Right lobe of liver (tissue), 4 donors: ENCODE measurements around the gene TRABD2B.

Experiments
- POLR2A ChIP-seq: fragments of 450-650 bp; IDR thresholded peaks from one replicate; pipeline ENCODE4 v1.6.1; 2017; ENCODE audit warnings: antibody characterized with exemption, mild to moderate bottlenecking
- TF ChIP-seq, protein P1 (sequence below), 4 donors: fragments of 200-600 bp in 3 of 4; fragments of 450-650 bp in 1 of 4; IDR thresholded peaks; one replicate each; pipeline versions ENCODE4 v1.5.1 to v1.8.0; 2016 to 2022; ENCODE audit warnings: antibody characterized with exemption in 4 of 4, mild to moderate bottlenecking in 2 of 4
- donor health status: DM: no; HTN: no; CAD: no.
- donor health status: DM: no; HTN: no; CAD: no.
- donor health status: DM: no; HTN: yes; CAD: no.

DNA sequence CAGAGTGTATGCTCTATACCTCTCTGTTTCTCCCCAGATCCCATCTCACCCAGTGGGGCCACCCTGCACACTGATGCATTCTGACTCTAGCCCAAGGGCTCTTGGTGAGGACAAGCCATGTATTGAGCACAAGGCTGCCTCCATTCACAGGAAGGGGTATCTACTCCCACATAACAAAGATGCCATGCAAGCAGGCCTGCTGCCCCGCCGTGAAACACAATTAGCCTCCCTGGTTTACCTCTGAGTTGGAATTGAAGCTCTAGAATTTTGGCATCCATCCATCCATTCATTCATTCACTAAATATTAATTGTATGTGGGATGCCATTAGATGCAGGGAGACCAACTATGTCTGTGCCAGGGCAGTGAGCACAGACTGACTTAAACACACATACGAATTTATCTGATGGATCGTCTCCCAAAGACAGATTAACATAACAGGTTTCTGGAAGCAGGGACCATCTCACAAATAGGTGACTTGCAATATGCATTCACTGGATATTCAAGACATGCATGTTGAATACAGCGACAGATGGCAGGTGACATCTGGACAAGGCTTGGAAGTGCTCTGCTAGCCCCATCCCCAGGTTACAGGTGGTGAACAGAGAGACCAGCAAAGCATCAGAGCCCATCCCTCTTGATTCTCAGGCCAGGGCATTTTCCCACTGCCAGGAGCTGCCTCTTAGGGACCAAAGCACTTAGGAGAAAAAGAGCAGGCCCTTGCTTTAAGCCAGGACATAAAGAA lies 34.3 kb downstream of the TRABD2B start:
- TF ChIP-seq, protein P1, sequence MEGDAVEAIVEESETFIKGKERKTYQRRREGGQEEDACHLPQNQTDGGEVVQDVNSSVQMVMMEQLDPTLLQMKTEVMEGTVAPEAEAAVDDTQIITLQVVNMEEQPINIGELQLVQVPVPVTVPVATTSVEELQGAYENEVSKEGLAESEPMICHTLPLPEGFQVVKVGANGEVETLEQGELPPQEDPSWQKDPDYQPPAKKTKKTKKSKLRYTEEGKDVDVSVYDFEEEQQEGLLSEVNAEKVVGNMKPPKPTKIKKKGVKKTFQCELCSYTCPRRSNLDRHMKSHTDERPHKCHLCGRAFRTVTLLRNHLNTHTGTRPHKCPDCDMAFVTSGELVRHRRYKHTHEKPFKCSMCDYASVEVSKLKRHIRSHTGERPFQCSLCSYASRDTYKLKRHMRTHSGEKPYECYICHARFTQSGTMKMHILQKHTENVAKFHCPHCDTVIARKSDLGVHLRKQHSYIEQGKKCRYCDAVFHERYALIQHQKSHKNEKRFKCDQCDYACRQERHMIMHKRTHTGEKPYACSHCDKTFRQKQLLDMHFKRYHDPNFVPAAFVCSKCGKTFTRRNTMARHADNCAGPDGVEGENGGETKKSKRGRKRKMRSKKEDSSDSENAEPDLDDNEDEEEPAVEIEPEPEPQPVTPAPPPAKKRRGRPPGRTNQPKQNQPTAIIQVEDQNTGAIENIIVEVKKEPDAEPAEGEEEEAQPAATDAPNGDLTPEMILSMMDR (IDR thresholded peaks at IDR 0.05), result no peak
- TF ChIP-seq POLR2A, result no peak
